AG10803 (cell line): ENCODE results near the gene GJC1.
A peak's percentile ranks its signal among the peaks of the same experiment; 100 is the strongest.

Experiments
- DNase-seq: peaks from one replicate; pipeline ENCODE4 v3.0.0; 2010; ENCODE audit warnings: low read depth
- H3K4me3 ChIP-seq: 2 replicates; pipeline ENCODE4 v1.5.1; 2011; ENCODE audit warnings: mild to moderate bottlenecking, low read length, control low read depth
- TF ChIP-seq, protein P1 (sequence below): conservative IDR thresholded peaks from 2 replicates; pipeline ENCODE4 v1.5.1; 2011; ENCODE audit warnings: mild to moderate bottlenecking, low read length, control low read depth, inconsistent platforms

GJC1 gene

GRCh38 chr17:44776628-44777393, 53.3 kb downstream of the GJC1 start:
- DNase-seq: no peak
- TF ChIP-seq, protein P1, sequence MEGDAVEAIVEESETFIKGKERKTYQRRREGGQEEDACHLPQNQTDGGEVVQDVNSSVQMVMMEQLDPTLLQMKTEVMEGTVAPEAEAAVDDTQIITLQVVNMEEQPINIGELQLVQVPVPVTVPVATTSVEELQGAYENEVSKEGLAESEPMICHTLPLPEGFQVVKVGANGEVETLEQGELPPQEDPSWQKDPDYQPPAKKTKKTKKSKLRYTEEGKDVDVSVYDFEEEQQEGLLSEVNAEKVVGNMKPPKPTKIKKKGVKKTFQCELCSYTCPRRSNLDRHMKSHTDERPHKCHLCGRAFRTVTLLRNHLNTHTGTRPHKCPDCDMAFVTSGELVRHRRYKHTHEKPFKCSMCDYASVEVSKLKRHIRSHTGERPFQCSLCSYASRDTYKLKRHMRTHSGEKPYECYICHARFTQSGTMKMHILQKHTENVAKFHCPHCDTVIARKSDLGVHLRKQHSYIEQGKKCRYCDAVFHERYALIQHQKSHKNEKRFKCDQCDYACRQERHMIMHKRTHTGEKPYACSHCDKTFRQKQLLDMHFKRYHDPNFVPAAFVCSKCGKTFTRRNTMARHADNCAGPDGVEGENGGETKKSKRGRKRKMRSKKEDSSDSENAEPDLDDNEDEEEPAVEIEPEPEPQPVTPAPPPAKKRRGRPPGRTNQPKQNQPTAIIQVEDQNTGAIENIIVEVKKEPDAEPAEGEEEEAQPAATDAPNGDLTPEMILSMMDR: no peak
- H3K4me3 ChIP-seq: no peak overlapping the region

DNA sequence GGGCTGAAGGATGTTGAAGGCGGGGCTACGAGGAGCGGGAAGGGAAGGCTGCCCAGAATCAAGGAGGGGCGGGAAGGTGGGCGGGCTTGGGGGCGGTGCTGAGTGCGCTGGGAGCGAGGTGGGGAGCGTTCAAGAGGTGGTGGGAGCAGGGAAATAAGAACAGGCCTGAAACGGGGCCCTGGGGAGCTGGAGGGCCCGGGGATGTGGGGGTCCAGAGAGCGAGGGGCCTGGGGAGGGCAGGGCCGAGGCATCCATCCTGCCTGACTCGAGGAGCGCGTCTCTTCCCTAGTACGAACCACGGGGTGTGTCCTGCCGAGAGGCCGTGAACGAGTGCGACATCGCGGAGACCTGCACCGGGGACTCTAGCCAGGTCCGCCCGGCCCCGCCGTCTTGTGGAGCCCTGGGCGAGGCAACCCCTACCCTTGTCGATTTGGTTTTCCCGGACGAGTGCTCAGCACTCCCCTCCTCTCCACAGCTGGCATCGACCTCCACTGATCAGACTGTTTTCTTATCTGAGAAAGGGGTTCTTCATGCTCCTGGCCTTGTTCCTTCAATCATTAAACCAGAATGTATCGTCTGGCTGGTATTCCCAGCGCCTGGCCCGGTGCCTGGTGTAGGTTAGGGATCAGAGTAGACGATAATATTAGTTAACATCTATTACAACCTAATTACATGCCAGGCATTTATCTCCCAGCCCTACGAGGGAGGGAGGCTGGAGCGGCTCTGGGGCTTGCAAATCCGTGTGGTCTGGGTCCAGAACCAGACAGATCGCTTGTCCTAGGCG, 54.1 kb downstream of the GJC1 start:
- DNase-seq: no peak
- peak overlapping the region; percentile 74 for H3K4me3 ChIP-seq
- TF ChIP-seq, protein P1: no peak

DNA sequence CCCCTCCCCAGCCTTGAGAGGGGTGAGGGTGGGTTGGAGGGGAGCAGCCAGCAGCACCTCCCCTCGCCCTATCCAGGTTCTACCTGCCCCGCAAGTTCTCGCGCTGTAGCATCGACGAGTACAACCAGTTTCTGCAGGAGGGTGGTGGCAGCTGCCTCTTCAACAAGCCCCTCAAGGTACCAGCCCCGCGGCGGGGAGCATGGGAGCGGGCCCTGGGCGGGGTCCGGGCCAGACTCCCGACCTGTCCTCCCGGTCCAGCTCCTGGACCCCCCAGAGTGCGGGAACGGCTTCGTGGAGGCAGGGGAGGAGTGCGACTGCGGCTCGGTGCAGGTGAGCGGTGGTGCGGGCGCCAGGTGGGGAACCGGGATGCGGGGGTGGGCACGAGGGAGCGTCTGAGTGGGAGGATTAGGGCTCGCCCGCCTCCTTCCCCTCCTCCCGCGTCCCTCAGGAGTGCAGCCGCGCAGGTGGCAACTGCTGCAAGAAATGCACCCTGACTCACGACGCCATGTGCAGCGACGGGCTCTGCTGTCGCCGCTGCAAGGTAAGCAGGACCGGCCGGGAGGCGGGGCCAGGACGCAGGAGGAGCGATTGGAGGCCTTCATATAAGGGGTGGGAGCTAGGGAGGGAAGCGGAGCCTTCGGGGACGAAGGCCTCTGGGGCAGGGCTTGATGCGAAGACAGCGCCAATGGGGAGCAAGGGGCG, 54.8 kb downstream of the GJC1 start:
- peak; percentile 95 for DNase-seq
- H3K4me3 ChIP-seq: peak overlapping the region; percentile 74
- TF ChIP-seq, protein P1: no peak

GRCh38 chr17:44774271-44775135, 55.6 kb downstream of the GJC1 start:
- DNase-seq: peak; percentile 60
- H3K4me3 ChIP-seq: peak overlapping the region; percentile 74

DNA sequence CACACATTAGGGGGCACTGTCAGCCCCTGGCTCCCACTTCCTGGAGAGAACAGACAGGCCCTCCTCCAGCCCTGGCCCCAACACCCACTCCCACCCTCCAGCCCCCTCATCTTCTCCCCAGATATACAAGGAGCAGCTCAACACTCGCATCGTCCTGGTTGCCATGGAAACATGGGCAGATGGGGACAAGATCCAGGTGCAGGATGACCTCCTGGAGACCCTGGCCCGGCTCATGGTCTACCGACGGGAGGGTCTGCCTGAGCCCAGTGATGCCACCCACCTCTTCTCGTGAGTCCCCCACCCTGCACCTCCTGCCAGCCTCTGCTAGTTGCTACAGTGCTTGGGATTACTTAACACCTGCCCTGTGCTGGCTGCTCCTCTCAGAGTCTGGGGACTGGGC, 56.9 kb downstream of the GJC1 start:
- TF ChIP-seq, protein P1: no peak
- H3K4me3 ChIP-seq: no peak overlapping the region
- DNase-seq: no peak

More at GRCh38 chr17:44774271-44775135, 55.6 kb downstream of the GJC1 start:
- TF ChIP-seq, protein P1: peak; percentile 94

DNA sequence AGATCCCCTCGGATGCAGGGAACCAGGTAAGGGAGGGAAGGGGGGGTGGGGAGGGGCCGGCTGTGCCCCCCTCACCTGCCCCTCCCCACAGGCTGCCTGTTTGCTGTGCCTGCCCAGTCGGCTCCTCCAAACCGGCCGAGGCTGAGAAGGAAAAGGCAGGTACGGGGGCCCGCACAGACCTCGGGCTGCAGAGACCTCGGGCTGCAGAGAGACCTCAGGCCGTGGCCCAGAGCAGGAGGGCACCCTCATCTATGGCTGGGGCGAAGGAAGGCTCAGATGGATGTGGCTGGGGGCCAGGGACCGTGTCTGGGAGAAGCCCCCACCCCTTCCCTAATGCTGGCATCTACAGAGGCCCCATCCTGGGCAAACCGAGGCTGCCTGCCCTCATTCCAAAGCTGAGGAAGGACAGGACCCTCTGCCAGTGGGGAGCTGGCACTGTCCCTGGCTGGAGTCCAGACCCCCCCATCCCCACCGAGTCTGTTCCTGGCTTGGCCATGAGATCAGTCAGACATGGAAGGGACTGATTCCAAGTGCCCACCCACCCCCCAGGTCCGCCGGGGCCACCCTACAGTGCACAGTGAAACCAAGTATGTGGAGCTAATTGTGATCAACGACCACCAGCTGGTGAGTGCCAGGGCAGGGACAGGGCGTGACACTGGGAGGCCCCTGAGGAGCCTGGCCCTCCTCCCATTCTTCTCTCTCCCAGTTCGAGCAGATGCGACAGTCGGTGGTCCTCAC, 57.6 kb downstream of the GJC1 start:
- no peak for DNase-seq
- TF ChIP-seq, protein P1: no peak

More for the DNA sequence above, 57.6 kb downstream of the GJC1 start:
- no peak overlapping the region for H3K4me3 ChIP-seq
